ENCODE results near the gene IL20RA.

DNA sequence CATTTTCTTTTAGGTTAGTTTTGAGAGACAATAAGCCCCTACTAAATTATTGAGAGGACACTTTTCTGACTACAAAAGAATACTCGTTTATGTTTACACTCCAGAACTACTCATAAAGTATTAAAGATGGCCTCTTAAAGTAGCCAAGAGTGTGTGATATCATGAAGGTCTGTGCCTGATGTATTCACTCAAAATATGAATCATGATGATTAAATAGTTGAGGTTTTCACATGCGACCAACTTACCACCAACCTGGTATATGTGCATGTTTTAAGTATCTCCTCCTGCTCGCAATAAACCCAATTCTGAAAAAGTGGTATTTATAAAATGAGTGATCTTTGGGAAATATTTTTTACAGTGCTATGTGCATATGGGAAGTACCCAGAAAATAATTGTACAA is 43.9 kb downstream of the IL20RA start:
- TF ChIP-seq POLR2AphosphoS5 (IDR thresholded peaks at IDR 0.05; ENCODE audit: low read depth, low read length) (no peak), TEAD4 (IDR thresholded peaks at IDR 0.05; ENCODE audit: borderline replicate concordance, insufficient read depth) (no peak)
- TF ChIP-seq, protein P1, sequence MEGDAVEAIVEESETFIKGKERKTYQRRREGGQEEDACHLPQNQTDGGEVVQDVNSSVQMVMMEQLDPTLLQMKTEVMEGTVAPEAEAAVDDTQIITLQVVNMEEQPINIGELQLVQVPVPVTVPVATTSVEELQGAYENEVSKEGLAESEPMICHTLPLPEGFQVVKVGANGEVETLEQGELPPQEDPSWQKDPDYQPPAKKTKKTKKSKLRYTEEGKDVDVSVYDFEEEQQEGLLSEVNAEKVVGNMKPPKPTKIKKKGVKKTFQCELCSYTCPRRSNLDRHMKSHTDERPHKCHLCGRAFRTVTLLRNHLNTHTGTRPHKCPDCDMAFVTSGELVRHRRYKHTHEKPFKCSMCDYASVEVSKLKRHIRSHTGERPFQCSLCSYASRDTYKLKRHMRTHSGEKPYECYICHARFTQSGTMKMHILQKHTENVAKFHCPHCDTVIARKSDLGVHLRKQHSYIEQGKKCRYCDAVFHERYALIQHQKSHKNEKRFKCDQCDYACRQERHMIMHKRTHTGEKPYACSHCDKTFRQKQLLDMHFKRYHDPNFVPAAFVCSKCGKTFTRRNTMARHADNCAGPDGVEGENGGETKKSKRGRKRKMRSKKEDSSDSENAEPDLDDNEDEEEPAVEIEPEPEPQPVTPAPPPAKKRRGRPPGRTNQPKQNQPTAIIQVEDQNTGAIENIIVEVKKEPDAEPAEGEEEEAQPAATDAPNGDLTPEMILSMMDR (IDR thresholded peaks at IDR 0.05), result no peak

Data from SK-N-SH (cell line).